Measurements from ENCODE around the gene SPCS2. TPM values are rescaled to one million over a fixed set of nuclear protein-coding genes. Genes with fewer than 3 reads are reported as not detected.

Gene SPCS2
- 7.2 and 43.5 TPM in 2 replicates for total RNA-seq (ENCODE audit: low replicate concordance)

DNA sequence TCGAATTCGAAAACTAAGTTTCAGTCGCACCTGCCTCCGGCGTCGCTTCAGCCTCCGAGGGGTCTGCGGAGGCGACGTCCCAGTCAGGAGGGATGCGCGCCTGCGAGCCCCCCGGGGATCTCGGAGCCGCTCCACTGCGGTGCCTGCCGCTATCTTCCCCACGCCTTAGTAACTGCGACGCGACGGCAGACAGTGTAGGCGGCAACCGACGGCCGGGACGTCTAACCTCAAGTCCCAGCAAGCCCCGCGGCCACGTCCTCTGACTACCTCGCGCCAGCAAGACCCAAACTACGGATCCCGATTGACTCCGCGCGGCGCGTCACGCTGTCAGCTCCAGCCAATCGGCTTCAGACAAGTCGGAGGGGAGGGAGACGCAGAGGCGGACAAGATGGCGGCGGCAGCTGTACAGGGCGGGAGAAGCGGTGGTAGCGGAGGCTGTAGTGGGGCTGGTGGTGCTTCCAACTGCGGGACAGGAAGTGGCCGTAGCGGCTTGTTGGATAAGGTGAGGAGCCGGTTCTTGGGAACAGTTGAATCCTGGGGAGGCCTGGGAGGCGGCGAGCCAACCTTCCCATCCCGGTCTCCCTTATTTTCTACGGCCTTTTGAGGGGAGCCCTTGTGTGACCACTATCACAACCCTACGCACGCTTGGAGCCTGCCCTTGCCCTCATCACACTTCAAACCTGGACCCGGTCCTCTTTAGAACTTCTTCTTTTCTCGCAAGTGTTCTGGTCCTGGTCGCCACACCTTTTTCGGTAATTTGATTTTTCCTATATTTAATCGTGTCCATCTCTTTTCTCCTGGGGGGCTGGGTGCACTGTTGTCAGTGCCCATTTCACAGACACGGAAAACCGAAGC, at the start of gene SPCS2, which contains the start of gene XRRA1:
TSS of gene SPCS2 (plus strand) at position 369 of the 855 bp plus-strand sequence. CDS start at position 389, 20 bp downstream.
TSS of gene XRRA1 (minus strand) at position 194 of the 855 bp plus-strand sequence. CDS start 8,213 bp downstream, outside the sequence.
- DNase-seq (ENCODE audit: low read depth) = peak; percentile 98
- peak within 1 kb of the TSS; percentile 99 for H3K4me3 ChIP-seq (ENCODE audit: low read depth, low read length)
- TF ChIP-seq, protein P1, sequence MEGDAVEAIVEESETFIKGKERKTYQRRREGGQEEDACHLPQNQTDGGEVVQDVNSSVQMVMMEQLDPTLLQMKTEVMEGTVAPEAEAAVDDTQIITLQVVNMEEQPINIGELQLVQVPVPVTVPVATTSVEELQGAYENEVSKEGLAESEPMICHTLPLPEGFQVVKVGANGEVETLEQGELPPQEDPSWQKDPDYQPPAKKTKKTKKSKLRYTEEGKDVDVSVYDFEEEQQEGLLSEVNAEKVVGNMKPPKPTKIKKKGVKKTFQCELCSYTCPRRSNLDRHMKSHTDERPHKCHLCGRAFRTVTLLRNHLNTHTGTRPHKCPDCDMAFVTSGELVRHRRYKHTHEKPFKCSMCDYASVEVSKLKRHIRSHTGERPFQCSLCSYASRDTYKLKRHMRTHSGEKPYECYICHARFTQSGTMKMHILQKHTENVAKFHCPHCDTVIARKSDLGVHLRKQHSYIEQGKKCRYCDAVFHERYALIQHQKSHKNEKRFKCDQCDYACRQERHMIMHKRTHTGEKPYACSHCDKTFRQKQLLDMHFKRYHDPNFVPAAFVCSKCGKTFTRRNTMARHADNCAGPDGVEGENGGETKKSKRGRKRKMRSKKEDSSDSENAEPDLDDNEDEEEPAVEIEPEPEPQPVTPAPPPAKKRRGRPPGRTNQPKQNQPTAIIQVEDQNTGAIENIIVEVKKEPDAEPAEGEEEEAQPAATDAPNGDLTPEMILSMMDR (IDR thresholded peaks at IDR 0.05; ENCODE audit: insufficient read depth, low read length) = no peak

DNA sequence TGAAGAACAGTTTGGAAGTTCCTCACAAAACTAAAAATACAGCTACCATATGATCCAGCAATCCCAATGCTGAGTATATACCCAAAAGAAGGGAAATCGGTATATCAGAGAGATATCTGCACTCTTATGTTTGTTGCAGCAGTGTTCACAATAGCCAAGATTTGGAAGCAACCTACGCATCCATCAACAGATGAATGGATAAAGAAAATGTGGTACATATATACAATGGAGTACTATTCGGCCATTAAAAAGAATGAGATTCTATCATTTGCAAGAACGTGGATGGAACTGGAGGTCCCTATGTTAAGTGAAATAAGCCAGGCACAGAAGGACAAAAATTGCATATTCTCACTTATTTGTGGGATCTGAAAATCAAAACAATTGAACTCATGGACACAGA, 46.7 kb upstream of the SPCS2 start:
- TF ChIP-seq, protein P1 (IDR thresholded peaks at IDR 0.05; ENCODE audit: insufficient read depth, low read length) = no peak
- H3K4me3 ChIP-seq (ENCODE audit: low read depth, low read length) = no peak overlapping the region
- DNase-seq (ENCODE audit: low read depth) = no peak

DNA sequence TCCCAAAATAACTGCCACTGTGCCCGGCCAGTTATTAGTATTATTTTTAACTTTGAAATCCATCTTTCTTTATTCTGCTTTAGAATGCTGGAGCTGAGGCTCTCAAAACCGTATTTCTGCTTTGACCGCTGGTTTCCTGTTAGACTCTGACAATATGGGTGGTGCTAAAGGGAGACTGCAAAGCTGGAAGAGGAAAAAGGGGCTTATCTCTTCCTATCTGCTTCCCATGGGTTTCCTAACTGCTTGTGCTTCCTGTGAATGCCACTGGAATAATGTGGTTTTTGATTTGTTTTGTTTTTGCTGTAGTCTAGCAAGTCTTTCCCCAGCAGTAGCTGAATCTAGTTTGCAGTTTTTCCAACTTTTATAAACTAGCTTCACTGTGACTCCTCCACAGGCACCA, 43.7 kb upstream of the SPCS2 start:
- DNase-seq (ENCODE audit: low read depth) = no peak
- TF ChIP-seq, protein P1 (IDR thresholded peaks at IDR 0.05; ENCODE audit: insufficient read depth, low read length) = no peak
- no peak overlapping the region for H3K4me3 ChIP-seq (ENCODE audit: low read depth, low read length)

DNA sequence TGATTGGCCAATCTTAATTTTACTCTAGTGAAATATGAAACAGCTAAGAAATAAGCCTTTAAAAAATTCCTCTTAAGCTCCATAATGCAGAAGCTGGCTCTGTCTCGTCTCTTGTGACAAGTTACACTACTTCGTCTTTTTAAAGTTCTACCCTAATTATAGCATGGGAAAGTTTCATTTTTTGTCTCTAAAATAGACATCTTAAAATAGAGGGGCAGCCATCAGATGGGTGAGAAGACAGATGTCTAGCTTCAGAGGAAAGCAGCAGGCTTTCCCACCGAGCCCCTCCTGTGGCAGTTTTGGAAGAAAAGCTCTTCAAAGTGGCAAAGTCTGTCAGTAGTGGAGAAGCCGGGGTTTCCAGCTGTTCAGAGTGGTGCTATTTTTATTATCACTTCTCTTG, 39.7 kb upstream of the SPCS2 start:
- no peak for DNase-seq (ENCODE audit: low read depth)
- TF ChIP-seq, protein P1 (IDR thresholded peaks at IDR 0.05; ENCODE audit: insufficient read depth, low read length) = no peak
- no peak overlapping the region for H3K4me3 ChIP-seq (ENCODE audit: low read depth, low read length)

DNA sequence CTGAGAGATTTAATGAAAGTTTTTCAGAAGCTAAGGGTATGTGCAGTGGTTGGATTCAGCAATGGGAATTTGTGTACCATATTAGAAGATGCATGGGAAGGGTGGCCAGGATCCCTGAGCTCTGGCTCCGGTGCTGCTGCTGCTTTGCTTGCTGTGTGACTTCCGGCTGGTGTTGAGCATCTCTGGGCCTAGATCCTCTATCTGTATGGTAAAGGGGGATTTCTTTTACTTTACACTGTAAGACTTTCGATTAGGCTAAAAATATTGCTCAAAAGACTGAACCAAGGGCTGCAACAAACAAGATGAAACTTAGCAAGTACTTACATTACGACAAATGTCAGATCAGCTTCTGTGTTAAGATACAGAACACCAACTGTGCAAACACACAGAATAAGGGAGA, 39.3 kb upstream of the SPCS2 start:
- TF ChIP-seq, protein P1 (IDR thresholded peaks at IDR 0.05; ENCODE audit: insufficient read depth, low read length) = no peak
- H3K4me3 ChIP-seq (ENCODE audit: low read depth, low read length) = no peak overlapping the region
- no peak for DNase-seq (ENCODE audit: low read depth)

DNA sequence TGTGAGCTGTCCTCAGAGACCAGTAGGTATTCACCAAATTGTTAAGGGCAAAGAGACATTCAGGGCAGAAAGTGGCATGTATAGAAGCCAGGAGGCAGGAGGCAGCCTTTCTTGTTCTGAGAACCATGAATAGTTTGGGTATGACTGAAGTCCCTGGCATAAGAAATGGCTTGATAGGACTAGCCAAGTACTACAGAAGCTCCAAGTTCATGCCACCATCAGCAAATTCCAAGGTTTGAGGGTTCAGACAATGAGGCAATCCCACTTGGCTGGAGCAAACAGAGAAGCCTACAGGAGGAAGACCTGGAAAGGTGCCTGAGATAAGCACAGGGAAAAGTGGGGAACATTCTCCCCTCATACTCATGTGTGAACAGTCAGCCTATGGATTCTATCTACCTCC, 25.9 kb upstream of the SPCS2 start:
- TF ChIP-seq, protein P1 (IDR thresholded peaks at IDR 0.05; ENCODE audit: insufficient read depth, low read length) = no peak
- DNase-seq (ENCODE audit: low read depth) = peak; percentile 29
- no peak overlapping the region for H3K4me3 ChIP-seq (ENCODE audit: low read depth, low read length)
